HCEC 1CT (cell line): ENCODE data around the gene APEX2.
"Not testable (repeated sequence)": the region's sequence is repeated elsewhere in the genome, so short reads cannot be mapped to it uniquely, and the experiment has no call there.

ENCODE experiments used
- DNase-seq: peaks from one replicate; pipeline ENCODE4 v3.0.0-alpha.2; 2017

APEX2 gene

GRCh38 chrX:55014897-55015299 is 14.7 kb downstream of the APEX2 start:
- DNase-seq, result no peak

GRCh38 chrX:55026143-55026542 is 26.0 kb downstream of the APEX2 start:
- no peak for DNase-seq

GRCh38 chrX:55026840-55027239 is 26.7 kb downstream of the APEX2 start:
- DNase-seq, result no peak

- DNase-seq, result no peak
These were observed 27.9 kb downstream of the APEX2 start for GRCh38 chrX:55028040-55028439.

- DNase-seq, result no peak
These were observed 28.4 kb downstream of the APEX2 start for GRCh38 chrX:55028611-55029010.

GRCh38 chrX:55029291-55029690 is 29.1 kb downstream of the APEX2 start:
- no peak for DNase-seq

- DNase-seq, result no peak
These were observed 30.4 kb downstream of the APEX2 start, which contains the start of gene ALAS2 for GRCh38 chrX:55030271-55031205. ALAS2 (minus strand) TSS chrX:55030977; CDS start chrX:55026000, 4,977 bp downstream.

GRCh38 chrX:55033429-55033828 is 33.3 kb downstream of the APEX2 start:
- no peak for DNase-seq

GRCh38 chrX:55039471-55039870 is 39.3 kb downstream of the APEX2 start:
- peak; percentile 1 for DNase-seq

- no peak for DNase-seq
These were observed 41.4 kb downstream of the APEX2 start for GRCh38 chrX:55041514-55041913.

GRCh38 chrX:55050599-55050998 is 50.4 kb downstream of the APEX2 start:
- DNase-seq, result not testable (repeated sequence)

GRCh38 chrX:55056820-55057674 is 56.9 kb downstream of the APEX2 start:
- DNase-seq, result no peak

GRCh38 chrX:55057675-55058249 is 57.6 kb downstream of the APEX2 start:
- peak; percentile 19 for DNase-seq
